Measurements from ENCODE around the gene DNAJC30.
A peak's percentile ranks its signal among the peaks of the same experiment; 100 is the strongest.
"Not testable (repeated sequence)": the region's sequence is repeated elsewhere in the genome, so short reads cannot be mapped to it uniquely, and the experiment has no call there.

The DNAJC30 gene

DNA sequence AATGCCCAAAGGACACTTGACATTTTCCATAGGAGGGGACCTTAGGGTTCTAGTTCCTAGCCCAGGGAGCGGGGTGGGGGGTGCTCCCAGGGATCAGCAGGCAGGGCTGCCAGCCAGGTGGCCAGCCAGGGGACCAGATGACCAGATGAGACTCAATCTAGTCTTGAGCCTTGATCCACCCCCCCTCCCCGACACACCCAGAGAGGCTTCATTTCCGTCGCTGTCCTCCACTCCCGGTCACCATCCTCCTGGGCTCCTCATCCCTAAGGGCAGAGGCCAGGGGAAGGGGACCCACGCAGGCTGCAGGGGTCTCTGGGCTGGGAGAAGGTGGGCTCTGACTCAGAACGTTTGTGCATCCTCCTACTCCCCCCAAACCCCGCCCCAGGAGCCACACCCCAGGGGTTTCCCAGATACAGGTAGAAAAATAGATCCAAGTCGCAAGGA is 35.2 kb upstream of the DNAJC30 start:
- H3K4me3 ChIP-seq (ENCODE audit: low read length), result peak overlapping the region; percentile 67
- H2AFZ ChIP-seq (ENCODE audit: low read depth, low read length), result no peak overlapping the region
- no peaks in the 10 kb centered on the region for H3K36me3 ChIP-seq (ENCODE audit: insufficient read depth, low read length)
- peaks cover 13% of the 10 kb centered on the region for H3K4me1 ChIP-seq (ENCODE audit: insufficient read depth, low read length)
- no peaks in the 10 kb centered on the region for H3K9me3 ChIP-seq (ENCODE audit: low read length)
- H3K27me3 ChIP-seq (ENCODE audit: insufficient read depth, low read length), result peaks cover 3% of the 10 kb centered on the region

DNA sequence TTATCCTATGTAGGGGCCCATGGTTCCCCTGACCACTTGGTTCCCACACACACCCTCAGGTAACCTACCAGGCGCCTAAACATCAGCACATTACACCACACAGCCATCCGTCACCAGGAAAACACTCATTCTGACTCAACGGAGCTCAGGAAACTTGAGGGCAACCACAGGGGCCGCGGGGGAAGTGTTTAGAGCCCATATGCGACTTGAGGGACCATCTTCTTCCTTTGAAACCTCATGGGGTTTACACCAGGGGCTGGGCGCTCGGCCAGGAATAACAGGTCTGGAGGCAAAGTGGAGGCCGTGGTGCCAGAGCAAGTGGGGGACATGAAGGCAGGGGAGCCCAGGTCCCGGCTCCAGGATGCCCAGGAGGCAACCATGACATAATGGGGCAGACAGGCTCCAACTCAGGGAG is 34.7 kb upstream of the DNAJC30 start:
- peaks cover 13% of the 10 kb centered on the region for H3K4me1 ChIP-seq (ENCODE audit: insufficient read depth, low read length)
- no peak overlapping the region for H2AFZ ChIP-seq (ENCODE audit: low read depth, low read length)
- no peaks in the 10 kb centered on the region for H3K9me3 ChIP-seq (ENCODE audit: low read length)
- no peaks in the 10 kb centered on the region for H3K36me3 ChIP-seq (ENCODE audit: insufficient read depth, low read length)
- no peak overlapping the region for H3K4me3 ChIP-seq (ENCODE audit: low read length)
- H3K27me3 ChIP-seq (ENCODE audit: insufficient read depth, low read length), result peaks cover 3% of the 10 kb centered on the region

DNA sequence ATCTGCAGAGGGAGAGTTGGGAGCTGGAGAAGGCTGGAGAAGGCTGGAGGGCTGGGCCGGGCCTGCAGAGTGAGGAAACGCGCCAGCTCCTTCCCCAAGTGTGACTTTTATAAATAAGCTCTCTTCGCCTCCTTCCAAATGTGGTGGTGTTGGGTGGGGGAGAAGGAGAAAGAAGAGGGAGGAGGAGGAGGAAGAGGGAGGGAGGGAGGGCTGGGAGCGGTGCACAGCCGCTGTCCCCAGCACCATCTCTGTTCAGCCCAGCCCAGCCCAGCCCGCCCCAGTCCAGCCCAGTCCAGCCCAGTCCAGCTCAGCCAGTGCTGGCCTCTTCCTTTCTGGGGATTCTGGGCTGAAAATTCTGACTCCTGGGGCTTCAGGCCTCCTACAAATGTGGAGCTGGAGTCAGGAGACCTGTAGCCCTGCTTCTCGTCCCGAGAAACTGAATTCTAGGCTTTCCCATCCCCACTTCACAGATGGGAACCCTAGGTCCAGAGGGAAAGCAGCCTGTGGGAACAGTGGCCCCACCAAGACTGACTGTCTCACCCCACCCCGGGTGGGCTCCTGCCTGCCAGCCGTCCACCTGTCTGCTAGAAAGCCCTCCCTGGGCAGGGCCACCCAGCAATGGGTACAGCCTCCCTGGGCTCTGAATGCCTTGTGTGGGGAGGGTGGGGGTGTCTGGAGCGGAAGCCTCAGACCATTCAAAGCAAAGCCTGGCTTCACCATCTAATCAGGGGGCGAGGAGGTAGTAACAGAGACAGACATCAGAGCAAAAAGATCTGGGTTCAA is 34.0 kb upstream of the DNAJC30 start:
- H3K27me3 ChIP-seq (ENCODE audit: insufficient read depth, low read length), result peaks cover 3% of the 10 kb centered on the region
- H3K4me3 ChIP-seq (ENCODE audit: low read length), result no peak overlapping the region
- H3K9me3 ChIP-seq (ENCODE audit: low read length), result no peaks in the 10 kb centered on the region
- H2AFZ ChIP-seq (ENCODE audit: low read depth, low read length), result no peak overlapping the region
- H3K36me3 ChIP-seq (ENCODE audit: insufficient read depth, low read length), result no peaks in the 10 kb centered on the region
- H3K4me1 ChIP-seq (ENCODE audit: insufficient read depth, low read length), result peaks cover 13% of the 10 kb centered on the region

DNA sequence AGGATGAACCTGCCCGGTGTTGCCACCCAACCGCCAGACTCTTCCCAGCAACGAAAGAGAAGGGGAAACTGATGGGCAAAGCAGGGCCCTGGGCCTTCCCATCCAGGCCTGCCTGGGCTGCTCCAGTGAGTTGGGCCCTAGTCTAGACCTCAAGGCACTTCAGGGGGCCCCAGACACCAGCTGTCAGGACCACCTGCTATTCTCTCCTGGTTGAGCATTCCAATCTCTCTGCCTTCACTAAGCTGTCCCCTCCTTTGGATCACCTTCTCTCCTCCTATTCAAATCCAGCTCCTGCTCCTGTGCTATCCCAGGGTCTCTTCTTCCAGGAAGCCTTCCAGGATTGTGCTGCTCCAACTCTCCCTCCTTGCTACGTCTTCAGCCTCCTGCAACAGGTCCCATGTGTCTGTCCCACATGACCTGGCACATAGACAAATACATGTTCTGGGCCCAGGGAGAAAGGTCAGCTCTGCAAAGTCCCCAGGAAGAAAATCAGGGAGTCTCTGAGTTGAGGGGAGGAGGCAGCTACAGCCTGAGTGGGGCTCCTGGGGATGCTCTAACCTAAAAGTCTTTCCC is 33.2 kb upstream of the DNAJC30 start:
- Histone ChIP-seq H3K27me3 (ENCODE audit: insufficient read depth, low read length) (peaks cover 2% of the 10 kb centered on the region), H3K4me1 (ENCODE audit: insufficient read depth, low read length) (peaks cover 13% of the 10 kb centered on the region), H2AFZ (ENCODE audit: low read depth, low read length) (no peak overlapping the region), H3K36me3 (ENCODE audit: insufficient read depth, low read length) (no peaks in the 10 kb centered on the region), H3K4me3 (ENCODE audit: low read length) (no peak overlapping the region), H3K9me3 (ENCODE audit: low read length) (no peaks in the 10 kb centered on the region)

DNA sequence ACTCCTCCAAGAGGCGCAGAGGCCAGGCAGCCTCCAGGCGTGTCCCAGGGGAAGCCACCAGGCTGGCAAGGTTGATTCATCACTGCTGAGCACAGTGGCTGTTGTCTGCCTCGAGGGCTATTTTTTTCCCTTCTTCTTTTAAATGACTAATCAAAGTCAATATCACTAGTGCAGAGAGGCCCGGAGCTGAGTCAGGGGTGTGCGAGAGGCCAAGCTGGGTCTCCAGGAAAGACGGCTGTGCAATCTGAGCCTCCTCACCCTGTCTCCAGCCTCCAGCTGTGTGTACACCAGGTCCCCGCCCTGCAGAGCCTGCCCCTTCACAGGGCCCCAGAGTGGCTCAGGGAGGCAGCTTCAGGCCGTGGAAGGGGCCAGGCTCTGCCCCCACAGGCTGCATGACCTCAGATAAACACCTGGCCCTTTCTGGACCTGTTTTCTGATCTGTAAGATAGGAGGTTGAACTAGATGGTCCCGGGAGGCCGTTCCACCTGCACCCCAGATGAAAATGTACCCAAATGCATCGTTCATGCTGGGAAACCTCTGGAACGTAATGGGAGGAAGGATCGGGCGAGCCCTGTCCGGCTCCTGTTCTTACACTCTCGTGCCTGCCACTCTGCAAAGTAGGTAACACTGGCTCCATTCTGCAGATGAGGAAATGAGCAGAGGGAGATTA is 32.5 kb upstream of the DNAJC30 start:
- no peaks in the 10 kb centered on the region for H3K36me3 ChIP-seq (ENCODE audit: insufficient read depth, low read length)
- H3K4me3 ChIP-seq (ENCODE audit: low read length), result no peak overlapping the region
- H3K9me3 ChIP-seq (ENCODE audit: low read length), result no peaks in the 10 kb centered on the region
- H2AFZ ChIP-seq (ENCODE audit: low read depth, low read length), result no peak overlapping the region
- peaks cover 13% of the 10 kb centered on the region for H3K4me1 ChIP-seq (ENCODE audit: insufficient read depth, low read length)
- H3K27me3 ChIP-seq (ENCODE audit: insufficient read depth, low read length), result no peaks in the 10 kb centered on the region

DNA sequence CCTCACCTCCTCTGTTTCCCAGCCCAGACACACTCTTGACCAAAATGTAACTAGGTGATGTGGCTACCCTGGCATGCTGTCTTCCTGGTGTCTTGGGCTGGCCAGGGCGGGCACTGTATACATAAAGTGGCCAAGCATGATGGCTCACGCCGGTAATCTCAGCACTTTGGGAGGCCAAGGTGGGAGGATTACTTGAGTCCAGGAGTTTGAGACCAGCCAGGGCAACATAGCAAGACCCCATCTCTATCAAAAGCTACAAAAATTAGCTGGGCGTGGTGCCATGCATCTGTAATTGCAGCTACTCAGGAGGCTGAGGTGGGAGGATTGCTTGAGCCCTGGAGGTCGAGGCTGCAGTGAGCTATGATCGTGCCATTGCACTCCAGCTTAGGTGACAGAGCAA is 30.1 kb upstream of the DNAJC30 start:
- not testable (repeated sequence) for H3K9me3 ChIP-seq (ENCODE audit: low read length); H2AFZ ChIP-seq (ENCODE audit: low read depth, low read length); H3K4me1 ChIP-seq (ENCODE audit: insufficient read depth, low read length); H3K36me3 ChIP-seq (ENCODE audit: insufficient read depth, low read length); H3K27me3 ChIP-seq (ENCODE audit: insufficient read depth, low read length); H3K4me3 ChIP-seq (ENCODE audit: low read length)

DNA sequence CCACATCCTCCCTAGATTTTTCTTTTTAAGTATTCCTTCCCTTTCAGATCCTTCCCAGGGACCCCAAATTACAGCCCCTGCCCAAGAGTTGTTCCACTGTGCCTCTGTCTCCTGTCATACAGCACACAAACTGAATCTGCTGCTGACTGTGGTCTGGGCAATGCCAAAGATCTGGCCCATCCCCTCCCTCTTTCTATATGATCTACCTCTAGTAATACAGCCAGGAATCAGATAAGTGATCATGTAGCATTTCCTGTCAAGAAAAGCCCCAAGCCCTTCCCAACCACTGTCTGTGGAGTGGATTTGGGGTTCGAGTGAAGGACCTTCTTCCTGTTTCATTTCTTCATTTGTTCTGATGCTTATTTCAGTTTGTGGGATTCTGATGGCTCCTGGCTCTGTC is 29.5 kb upstream of the DNAJC30 start:
- no peak overlapping the region for H2AFZ ChIP-seq (ENCODE audit: low read depth, low read length)
- peaks cover 9% of the 10 kb centered on the region for H3K4me1 ChIP-seq (ENCODE audit: insufficient read depth, low read length)
- no peaks in the 10 kb centered on the region for H3K27me3 ChIP-seq (ENCODE audit: insufficient read depth, low read length)
- H3K4me3 ChIP-seq (ENCODE audit: low read length), result no peak overlapping the region
- H3K9me3 ChIP-seq (ENCODE audit: low read length), result no peaks in the 10 kb centered on the region
- no peaks in the 10 kb centered on the region for H3K36me3 ChIP-seq (ENCODE audit: insufficient read depth, low read length)

DNA sequence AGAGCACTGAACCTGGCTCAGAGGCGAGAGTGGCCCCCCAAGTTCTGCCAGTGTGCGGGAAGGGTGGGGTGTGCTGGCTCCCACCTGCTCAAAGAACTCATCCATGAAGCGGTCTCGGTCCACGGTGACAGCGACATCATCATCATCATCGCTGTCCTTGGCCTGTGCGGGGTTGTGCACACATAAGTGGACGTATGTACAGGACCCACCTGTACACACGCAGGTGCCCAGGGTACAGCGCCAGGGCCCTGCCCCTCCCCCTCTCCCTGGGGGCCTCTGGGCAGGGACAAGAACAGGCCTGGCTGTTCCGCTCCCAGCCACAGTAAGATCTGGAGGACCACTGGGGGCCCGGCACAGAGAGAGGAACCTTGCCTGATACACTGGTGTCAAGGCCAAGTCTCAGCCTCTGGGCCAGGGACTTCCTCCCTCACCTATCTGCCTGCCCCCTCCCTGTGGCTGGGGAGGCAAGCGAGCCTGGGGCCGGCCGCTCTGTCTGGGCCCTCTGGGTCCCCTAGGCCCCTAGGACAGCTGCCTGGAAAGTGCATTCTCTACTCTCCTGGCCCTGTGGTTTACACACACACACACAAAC is 25.8 kb upstream of the DNAJC30 start:
- H3K9me3 ChIP-seq (ENCODE audit: low read length), result no peaks in the 10 kb centered on the region
- H3K27me3 ChIP-seq (ENCODE audit: insufficient read depth, low read length), result no peaks in the 10 kb centered on the region
- H3K4me3 ChIP-seq (ENCODE audit: low read length), result no peak overlapping the region
- H3K36me3 ChIP-seq (ENCODE audit: insufficient read depth, low read length), result peaks cover 3% of the 10 kb centered on the region
- no peaks in the 10 kb centered on the region for H3K4me1 ChIP-seq (ENCODE audit: insufficient read depth, low read length)
- no peak overlapping the region for H2AFZ ChIP-seq (ENCODE audit: low read depth, low read length)

DNA sequence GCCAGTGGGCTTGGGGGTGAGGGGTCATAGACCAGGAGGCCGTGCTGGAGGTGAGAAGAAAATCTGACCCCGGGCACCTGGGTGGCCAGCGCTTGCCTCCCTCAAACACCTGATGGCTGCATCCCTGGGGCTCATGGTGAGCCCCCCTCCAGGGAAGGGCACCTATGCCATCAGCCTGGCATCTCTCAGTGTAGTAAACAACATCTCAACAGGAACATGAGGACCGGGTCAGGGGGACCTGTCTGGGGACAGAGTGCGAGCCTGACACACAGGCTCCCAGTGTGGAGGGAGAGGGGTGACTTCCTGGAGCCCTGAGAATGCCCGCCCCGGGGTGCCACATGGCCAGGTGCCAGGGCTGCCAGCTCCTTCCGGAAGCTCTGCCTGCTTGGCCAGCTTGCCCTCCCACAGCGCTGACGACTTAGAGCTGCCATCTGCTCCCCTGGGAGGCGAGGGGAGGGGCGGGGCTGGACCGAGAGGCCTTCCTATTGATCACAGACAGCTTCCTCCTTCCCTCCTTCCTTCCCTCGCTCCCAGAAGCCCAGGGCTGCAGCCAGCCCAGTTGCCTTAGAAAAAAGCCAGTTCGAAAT is 23.9 kb upstream of the DNAJC30 start:
- Histone ChIP-seq H3K36me3 (ENCODE audit: insufficient read depth, low read length) (peaks cover 9% of the 10 kb centered on the region), H2AFZ (ENCODE audit: low read depth, low read length) (no peak overlapping the region), H3K9me3 (ENCODE audit: low read length) (no peaks in the 10 kb centered on the region), H3K4me3 (ENCODE audit: low read length) (no peak overlapping the region), H3K4me1 (ENCODE audit: insufficient read depth, low read length) (no peaks in the 10 kb centered on the region), H3K27me3 (ENCODE audit: insufficient read depth, low read length) (no peaks in the 10 kb centered on the region)

DNA sequence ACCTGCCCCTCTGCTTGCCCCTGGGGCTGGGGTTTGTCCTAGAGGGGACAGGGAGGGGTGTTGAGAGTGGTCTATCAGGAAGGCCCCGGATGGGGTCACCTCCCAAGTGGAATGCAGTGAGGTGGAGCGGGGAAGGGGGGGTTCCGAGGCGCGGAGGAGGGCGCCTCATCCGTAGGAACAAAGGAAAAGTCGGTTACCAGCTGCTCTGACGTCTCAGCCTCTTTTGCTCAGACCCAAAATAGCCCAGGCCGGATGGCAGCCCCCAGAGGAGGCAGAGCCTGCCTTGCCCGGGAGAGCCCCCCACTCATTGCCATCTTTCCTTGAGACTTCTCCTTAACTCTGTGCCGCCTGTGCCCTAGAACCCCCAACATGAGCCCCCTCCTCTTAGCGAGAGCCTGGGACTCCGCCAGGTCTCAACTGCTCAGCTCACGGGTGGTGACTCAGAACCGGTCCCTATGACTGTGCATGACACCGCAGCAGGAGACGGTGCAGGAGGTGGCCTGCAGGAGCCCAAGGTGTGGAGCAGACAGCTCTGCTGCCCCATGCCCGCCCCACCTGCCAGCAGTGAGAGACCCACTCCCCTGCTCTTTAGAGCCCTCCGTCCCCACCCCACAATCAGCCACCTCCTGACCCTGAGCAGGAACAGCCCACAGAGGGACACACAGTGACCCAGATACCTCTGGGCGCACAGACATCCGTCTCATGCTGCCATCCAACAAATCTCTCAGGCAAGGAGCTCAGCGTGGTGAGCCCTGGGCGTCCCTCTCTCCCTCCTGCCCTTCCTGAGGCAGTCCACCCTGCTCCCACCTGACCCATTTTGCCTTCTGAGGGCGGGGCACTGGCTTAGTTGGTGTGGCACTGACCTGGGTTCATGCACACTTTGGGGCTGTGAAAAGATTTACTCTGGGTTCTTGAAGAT is 23.1 kb upstream of the DNAJC30 start:
- no peaks in the 10 kb centered on the region for H3K9me3 ChIP-seq (ENCODE audit: low read length)
- H3K4me3 ChIP-seq (ENCODE audit: low read length), result no peak overlapping the region
- no peaks in the 10 kb centered on the region for H3K27me3 ChIP-seq (ENCODE audit: insufficient read depth, low read length)
- peaks cover 9% of the 10 kb centered on the region for H3K36me3 ChIP-seq (ENCODE audit: insufficient read depth, low read length)
- no peaks in the 10 kb centered on the region for H3K4me1 ChIP-seq (ENCODE audit: insufficient read depth, low read length)
- no peak overlapping the region for H2AFZ ChIP-seq (ENCODE audit: low read depth, low read length)

DNA sequence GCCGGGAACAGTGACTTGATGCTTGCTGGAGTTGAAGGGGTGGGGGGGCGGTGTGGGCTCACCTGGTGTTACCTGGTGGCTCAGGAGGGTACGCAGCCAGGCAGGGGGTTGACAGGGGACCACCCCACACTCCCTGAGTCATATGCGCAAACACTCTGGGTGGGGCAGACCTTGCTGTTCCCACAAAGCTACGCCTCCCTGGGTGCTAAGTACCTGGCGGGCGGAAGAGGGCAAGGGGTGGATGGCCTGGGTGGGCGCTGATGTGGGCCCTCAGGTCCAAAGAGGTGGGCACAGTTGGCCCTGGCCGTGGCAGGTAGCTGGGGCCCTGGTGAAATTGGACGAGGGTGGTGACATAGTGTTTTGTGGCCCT is 22.3 kb upstream of the DNAJC30 start:
- H3K36me3 ChIP-seq (ENCODE audit: insufficient read depth, low read length), result peaks cover 9% of the 10 kb centered on the region
- H2AFZ ChIP-seq (ENCODE audit: low read depth, low read length), result no peak overlapping the region
- H3K4me1 ChIP-seq (ENCODE audit: insufficient read depth, low read length), result no peaks in the 10 kb centered on the region
- no peak overlapping the region for H3K4me3 ChIP-seq (ENCODE audit: low read length)
- H3K27me3 ChIP-seq (ENCODE audit: insufficient read depth, low read length), result no peaks in the 10 kb centered on the region
- no peaks in the 10 kb centered on the region for H3K9me3 ChIP-seq (ENCODE audit: low read length)
